Breast epithelium (tissue), 3 donors: ENCODE data around the gene GNAI2.
A peak's percentile ranks its signal among the peaks of the same experiment; 100 is the strongest.

ENCODE experiments used
- POLR2A ChIP-seq: fragments of 450-650 bp; IDR thresholded peaks from one replicate; pipeline ENCODE4 v1.6.1; 2016; ENCODE audit warnings: antibody characterized with exemption, mild to moderate bottlenecking, moderate library complexity
- POLR2AphosphoS5 ChIP-seq, 3 donors: sonication (generic); formaldehyde crosslinking; IDR thresholded peaks; one replicate each; pipeline ENCODE4 v1.6.1; 2017; ENCODE audit warnings: antibody characterized with exemption in 3 of 3
- TF ChIP-seq, protein P1 (sequence below), 3 donors: fragments of 450-650 bp; IDR thresholded peaks; one replicate each; pipeline ENCODE4 v1.5.1; 2016 to 2017; ENCODE audit warnings: antibody characterized with exemption in 3 of 3, mild to moderate bottlenecking in 3 of 3, moderate library complexity in 3 of 3

DNA sequence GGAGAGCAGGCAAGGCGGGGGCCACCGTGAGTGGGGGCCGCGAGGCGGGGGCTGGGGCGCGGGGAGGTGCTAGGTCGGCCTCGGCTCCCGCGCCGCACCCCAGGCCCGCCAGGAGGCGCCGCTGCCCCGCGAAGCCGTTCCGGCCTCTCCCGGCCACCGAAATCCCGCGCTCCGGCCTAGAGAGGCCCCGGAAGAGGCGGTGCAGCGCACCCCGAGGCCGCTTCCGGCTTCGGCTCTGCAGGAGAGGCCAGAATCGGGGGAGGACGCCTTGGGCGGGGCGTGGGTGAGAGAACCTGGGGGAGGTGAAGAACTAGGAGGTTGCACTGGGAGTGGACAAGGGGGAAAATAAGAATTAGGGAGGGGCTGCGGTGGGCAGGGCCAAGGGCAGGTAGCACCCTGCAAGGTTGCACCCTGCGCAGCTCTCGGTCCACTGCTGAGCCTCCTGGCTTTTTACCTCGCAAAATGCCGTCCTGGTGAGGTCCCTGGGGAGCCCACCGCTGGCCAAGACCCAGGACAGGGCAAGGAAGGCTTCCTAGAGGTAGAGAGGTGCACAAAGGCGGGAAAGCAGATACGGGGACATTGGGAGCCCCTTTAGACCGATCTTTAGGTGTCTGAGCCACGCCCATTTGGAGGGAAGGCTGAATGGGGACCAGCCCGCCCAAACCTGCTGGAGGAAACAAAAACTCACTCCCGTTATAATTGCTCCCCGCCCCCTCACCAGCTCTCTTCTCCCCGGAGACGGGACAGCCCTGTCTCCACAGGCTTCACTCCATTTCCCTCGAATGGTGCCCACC lies 8.4 kb upstream of the GNAI2 start:
- TF ChIP-seq, protein P1, sequence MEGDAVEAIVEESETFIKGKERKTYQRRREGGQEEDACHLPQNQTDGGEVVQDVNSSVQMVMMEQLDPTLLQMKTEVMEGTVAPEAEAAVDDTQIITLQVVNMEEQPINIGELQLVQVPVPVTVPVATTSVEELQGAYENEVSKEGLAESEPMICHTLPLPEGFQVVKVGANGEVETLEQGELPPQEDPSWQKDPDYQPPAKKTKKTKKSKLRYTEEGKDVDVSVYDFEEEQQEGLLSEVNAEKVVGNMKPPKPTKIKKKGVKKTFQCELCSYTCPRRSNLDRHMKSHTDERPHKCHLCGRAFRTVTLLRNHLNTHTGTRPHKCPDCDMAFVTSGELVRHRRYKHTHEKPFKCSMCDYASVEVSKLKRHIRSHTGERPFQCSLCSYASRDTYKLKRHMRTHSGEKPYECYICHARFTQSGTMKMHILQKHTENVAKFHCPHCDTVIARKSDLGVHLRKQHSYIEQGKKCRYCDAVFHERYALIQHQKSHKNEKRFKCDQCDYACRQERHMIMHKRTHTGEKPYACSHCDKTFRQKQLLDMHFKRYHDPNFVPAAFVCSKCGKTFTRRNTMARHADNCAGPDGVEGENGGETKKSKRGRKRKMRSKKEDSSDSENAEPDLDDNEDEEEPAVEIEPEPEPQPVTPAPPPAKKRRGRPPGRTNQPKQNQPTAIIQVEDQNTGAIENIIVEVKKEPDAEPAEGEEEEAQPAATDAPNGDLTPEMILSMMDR (IDR thresholded peaks at IDR 0.05): peak; percentile 54 to 78 (median 66)
- TF ChIP-seq POLR2AphosphoS5 (IDR thresholded peaks at IDR 0.05) (peak; percentile 60 to 66 (median 64)), POLR2A (no peak)
